ENCODE results near the gene STK39. TPM values are rescaled to one million over a fixed set of nuclear protein-coding genes. Genes with fewer than 3 reads are reported as not detected.

Gene STK39
- total RNA-seq, 2 experiments from 2014 or later = 7.9 to 9.5 TPM

DNA sequence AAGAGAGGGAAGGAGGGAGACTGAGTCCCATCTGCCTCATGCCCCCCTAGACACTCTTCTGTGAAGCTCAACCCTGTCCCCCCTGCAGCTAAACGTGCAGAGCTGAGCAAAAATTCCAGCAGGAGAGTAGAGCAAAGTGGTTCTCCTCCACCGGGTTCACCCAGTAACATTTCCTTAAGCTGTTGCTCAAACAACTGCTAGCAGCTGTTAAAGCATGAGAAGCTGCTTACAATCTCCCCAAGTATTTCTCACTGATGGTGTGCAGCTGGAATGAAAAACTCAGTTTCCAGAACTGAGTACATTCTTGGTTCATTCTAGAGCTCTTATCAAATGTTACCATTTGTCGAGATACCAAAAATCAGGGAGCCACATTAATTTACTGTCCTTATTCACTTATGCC is 92.3 kb downstream of the STK39 start:
- CTCF ChIA-PET = no interaction called here
- Mint-ChIP-seq H3K36me3 (ENCODE audit: low read depth) (peaks cover 72% of the 10 kb centered on the region), H3K4me3 (no peak overlapping the region), H3K27me3 (no peaks in the 10 kb centered on the region), H3K27ac (no peak overlapping the region), H3K9me3 (no peaks in the 10 kb centered on the region), H3K4me1 (ENCODE audit: low read depth) (peaks cover 9% of the 10 kb centered on the region)
- DNase-seq = no peak
- H3K36me3 ChIP-seq (ENCODE audit: insufficient read depth, low read length) = peaks cover 22% of the 10 kb centered on the region
- H3K9me3 ChIP-seq (ENCODE audit: control insufficient read depth in 1 of 2, insufficient read depth in 1 of 2, low read length in 2 of 2) = no peaks in the 10 kb centered on the region
- TF ChIP-seq, protein P1, sequence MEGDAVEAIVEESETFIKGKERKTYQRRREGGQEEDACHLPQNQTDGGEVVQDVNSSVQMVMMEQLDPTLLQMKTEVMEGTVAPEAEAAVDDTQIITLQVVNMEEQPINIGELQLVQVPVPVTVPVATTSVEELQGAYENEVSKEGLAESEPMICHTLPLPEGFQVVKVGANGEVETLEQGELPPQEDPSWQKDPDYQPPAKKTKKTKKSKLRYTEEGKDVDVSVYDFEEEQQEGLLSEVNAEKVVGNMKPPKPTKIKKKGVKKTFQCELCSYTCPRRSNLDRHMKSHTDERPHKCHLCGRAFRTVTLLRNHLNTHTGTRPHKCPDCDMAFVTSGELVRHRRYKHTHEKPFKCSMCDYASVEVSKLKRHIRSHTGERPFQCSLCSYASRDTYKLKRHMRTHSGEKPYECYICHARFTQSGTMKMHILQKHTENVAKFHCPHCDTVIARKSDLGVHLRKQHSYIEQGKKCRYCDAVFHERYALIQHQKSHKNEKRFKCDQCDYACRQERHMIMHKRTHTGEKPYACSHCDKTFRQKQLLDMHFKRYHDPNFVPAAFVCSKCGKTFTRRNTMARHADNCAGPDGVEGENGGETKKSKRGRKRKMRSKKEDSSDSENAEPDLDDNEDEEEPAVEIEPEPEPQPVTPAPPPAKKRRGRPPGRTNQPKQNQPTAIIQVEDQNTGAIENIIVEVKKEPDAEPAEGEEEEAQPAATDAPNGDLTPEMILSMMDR (IDR thresholded peaks at IDR 0.05) = no peak
- POLR2A ChIA-PET = interaction anchor here (0.6 kb wide), 1 partner anchor 44 kb away, joined by 3 read pairs; no protein-coding TSS in a partner anchor
- H3K4me1 ChIP-seq (ENCODE audit: insufficient read depth, low read length) = no peaks in the 10 kb centered on the region
- H3K4me3 ChIP-seq (ENCODE audit: low read length) = no peak overlapping the region
- H3K27ac ChIP-seq (ENCODE audit: low read depth in 1 of 2, low read length in 2 of 2) = no peak overlapping the region
- ATAC-seq (ENCODE audit: poor library complexity) = no peak
- intact Hi-C loops (cut with DNase I, micrococcal nuclease) = no loop called here
- H3K27me3 ChIP-seq (ENCODE audit: control insufficient read depth in 1 of 2, insufficient read depth in 2 of 2, low read length in 2 of 2) = no peaks in the 10 kb centered on the region

DNA sequence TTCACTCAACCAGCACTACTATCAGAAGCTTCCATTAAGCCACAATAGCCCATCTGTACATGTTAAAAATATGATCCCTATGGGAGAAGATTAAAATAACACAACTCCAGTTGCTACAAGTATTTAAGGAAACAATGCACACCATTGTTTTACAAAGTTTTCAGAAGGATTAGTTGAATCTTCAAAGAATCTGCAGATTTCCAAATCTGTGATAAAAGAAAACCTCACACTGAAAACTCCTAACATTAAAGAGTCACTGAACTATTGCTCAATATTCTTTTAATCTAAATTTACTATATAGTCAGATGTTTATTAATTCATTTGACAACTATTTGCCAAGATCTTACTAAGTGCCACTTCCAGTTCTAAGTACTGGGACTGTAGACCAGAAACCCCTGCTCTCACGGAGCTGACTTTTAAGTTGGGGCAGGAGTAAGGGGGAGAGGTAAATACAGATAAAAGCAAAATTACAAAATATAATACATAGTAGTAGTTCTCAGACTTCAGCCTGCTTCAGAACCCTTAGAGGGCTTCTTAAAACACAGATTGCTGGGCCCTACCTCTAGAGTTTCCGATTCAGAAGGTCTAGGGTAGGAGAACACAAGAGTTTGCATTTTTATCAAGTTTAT is 94.4 kb downstream of the STK39 start:
- Histone ChIP-seq H3K4me1 (ENCODE audit: insufficient read depth, low read length) (no peaks in the 10 kb centered on the region), H3K27ac (ENCODE audit: low read depth in 1 of 2, low read length in 2 of 2) (no peak overlapping the region), H3K36me3 (ENCODE audit: insufficient read depth, low read length) (peaks cover 18% of the 10 kb centered on the region), H3K27me3 (ENCODE audit: control insufficient read depth in 1 of 2, insufficient read depth in 2 of 2, low read length in 2 of 2) (no peaks in the 10 kb centered on the region), H3K9me3 (ENCODE audit: control insufficient read depth in 1 of 2, insufficient read depth in 1 of 2, low read length in 2 of 2) (no peaks in the 10 kb centered on the region), H3K4me3 (ENCODE audit: low read length) (no peak overlapping the region)
- Mint-ChIP-seq H3K27me3 (no peaks in the 10 kb centered on the region), H3K36me3 (ENCODE audit: low read depth) (peaks cover 64% of the 10 kb centered on the region), H3K4me3 (no peak overlapping the region), H3K9me3 (no peaks in the 10 kb centered on the region), H3K27ac (no peak overlapping the region), H3K4me1 (ENCODE audit: low read depth) (peaks cover 10% of the 10 kb centered on the region)
- POLR2A ChIA-PET = no interaction called here
- TF ChIP-seq, protein P1 (IDR thresholded peaks at IDR 0.05) = no peak
- CTCF ChIA-PET = no interaction called here
- intact Hi-C loops (cut with DNase I, micrococcal nuclease) = no loop called here
- DNase-seq (no peak), ATAC-seq (ENCODE audit: poor library complexity) (no peak)

GRCh38 chr2:168149986-168150385 is 97.4 kb downstream of the STK39 start:
- H3K27me3 ChIP-seq (ENCODE audit: control insufficient read depth in 1 of 2, insufficient read depth in 2 of 2, low read length in 2 of 2) = no peaks in the 10 kb centered on the region
- H3K4me3 ChIP-seq (ENCODE audit: low read length) = no peak overlapping the region
- ATAC-seq (ENCODE audit: poor library complexity) (no peak), DNase-seq (peak in 1 of 14 experiments; percentile 9)
- TF ChIP-seq, protein P1 (IDR thresholded peaks at IDR 0.05) = no peak
- peaks cover 41% of the 10 kb centered on the region for H3K36me3 Mint-ChIP-seq (ENCODE audit: low read depth)
- no peak overlapping the region for H3K27ac ChIP-seq (ENCODE audit: low read depth in 1 of 2, low read length in 2 of 2)
- H3K9me3 Mint-ChIP-seq = no peaks in the 10 kb centered on the region
- H3K9me3 ChIP-seq (ENCODE audit: control insufficient read depth in 1 of 2, insufficient read depth in 1 of 2, low read length in 2 of 2) = no peaks in the 10 kb centered on the region
- ChIA-PET CTCF (no interaction called here), POLR2A (no interaction called here)
- H3K27ac Mint-ChIP-seq = no peak overlapping the region
- no peaks in the 10 kb centered on the region for H3K27me3 Mint-ChIP-seq
- H3K4me1 ChIP-seq (ENCODE audit: insufficient read depth, low read length) = no peaks in the 10 kb centered on the region
- peaks cover 17% of the 10 kb centered on the region for H3K36me3 ChIP-seq (ENCODE audit: insufficient read depth, low read length)
- intact Hi-C loops (cut with DNase I, micrococcal nuclease) = no loop called here
- H3K4me1 Mint-ChIP-seq (ENCODE audit: low read depth) = peaks cover 8% of the 10 kb centered on the region
- H3K4me3 Mint-ChIP-seq = no peak overlapping the region
